Kidney tubule cell (primary cell): ENCODE measurements around the gene PLCH2.

Experiments
- DNase-seq: peaks from one replicate; pipeline ENCODE4 v3.0.0-alpha.2; 2018; ENCODE audit warnings: low spot score

Gene PLCH2

DNA sequence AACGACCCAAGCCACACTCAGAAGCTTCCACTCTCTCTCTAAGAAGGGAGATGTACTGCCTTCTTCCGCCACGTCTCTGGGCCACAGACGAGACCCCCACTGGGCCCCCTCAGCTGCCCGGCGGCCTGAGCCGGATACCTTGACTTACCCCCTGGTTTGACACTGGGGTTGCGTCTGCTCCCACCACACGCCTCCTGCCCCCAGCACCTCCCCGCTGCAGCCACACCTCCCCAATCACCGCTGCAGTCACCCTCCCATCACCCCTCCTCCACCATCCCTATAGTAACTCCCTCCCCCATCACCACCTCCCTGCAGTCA is 39.6 kb downstream of the PLCH2 start:
- DNase-seq, result no peak

GRCh38 chr1:2516124-2516523 is 40.0 kb downstream of the PLCH2 start:
- DNase-seq, result no peak

- no peak for DNase-seq
Measured at GRCh38 chr1:2516946-2517345, 40.9 kb downstream of the PLCH2 start.

GRCh38 chr1:2517966-2518365 is 41.9 kb downstream of the PLCH2 start:
- DNase-seq, result no peak

- DNase-seq, result no peak
Measured at GRCh38 chr1:2518528-2518927, 42.4 kb downstream of the PLCH2 start.

- no peak for DNase-seq
Measured at GRCh38 chr1:2519029-2519685, 43.1 kb downstream of the PLCH2 start.

- DNase-seq, result no peak
Measured at GRCh38 chr1:2519729-2520128, 43.6 kb downstream of the PLCH2 start.

- DNase-seq, result no peak
Measured at GRCh38 chr1:2520206-2520605, 44.1 kb downstream of the PLCH2 start.

DNA sequence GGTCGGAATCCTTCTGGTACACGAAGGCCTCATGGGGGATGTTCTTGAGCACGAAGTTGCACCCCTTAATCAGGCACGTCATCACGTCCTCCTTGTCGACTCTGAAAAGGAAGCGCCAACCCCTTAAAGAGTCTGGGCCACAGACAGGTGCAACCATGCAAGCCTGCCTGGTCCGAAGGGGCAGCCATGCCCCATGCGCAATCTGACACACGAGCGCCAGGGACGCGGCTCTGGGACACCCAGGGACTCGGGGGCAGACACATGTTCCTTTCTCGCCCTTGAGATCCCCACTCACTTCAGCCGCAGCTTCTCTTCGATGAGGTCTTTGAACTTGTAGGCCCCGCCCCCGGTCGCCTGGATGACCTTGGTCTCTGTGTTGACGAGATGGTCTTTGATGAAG is 44.7 kb downstream of the PLCH2 start:
- no peak for DNase-seq

GRCh38 chr1:2522230-2522629 is 46.1 kb downstream of the PLCH2 start:
- no peak for DNase-seq

GRCh38 chr1:2523191-2523890 is 47.3 kb downstream of the PLCH2 start:
- no peak for DNase-seq

DNA sequence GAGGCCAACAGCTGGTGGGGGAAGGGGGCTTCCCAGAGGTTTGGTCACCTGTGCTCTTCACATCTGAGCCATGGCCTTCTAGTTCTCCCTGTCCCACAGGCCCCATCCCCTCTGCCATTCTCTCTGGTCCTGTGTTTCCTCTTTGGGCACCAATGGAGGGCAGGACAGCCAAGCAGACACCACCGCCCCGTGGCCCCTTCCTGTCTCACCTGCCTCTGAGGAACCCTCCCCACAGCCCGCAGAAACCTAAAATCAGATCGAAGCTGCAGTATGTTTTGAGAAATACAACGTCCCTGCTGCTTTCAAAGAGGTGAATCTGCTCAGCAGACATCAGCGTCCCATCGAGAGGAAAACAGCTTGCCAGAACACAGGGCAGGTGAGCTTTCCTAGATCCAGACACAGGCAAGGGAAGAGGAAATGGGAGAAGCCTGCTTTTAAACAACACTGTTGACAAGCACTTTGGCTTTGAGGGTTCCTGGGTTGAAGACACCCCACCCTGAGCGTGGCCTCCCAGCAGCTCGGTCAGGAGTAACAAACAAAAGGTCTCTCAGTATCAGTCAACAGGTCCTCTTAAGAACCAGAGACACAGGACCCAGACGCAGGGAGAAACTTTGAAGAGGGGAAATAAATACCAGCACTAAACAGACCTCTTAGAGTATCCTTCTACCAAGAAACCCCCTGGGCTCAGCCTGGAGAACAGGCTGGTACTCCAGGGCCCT is 48.0 kb downstream of the PLCH2 start:
- no peak for DNase-seq

DNA sequence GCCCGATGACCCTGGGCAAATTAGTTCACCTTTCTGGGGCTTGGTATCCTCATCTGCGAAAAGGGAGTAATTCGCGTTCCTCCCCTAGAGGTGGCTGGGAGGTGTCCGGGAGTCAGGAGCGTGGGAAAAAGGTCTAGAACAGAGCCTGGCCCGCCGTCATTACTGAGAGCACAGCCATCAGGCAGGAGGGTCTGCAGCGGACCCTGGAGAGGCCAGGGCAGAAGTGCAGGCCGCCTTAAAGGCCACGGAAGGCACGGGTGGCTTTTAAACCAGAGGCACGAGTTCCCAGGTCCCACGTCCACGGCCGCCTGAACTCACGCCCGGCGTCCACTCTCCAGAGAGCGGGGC is 49.5 kb downstream of the PLCH2 start:
- DNase-seq, result no peak

- DNase-seq, result peak; percentile 93
Measured at GRCh38 chr1:2525920-2526823, 50.1 kb downstream of the PLCH2 start, which contains the start of gene PANK4. TSS of gene PANK4 (minus strand) at chr1:2526596. CDS start at chr1:2526587, 9 bp downstream.

GRCh38 chr1:2526824-2527555 is 50.9 kb downstream of the PLCH2 start:
- peak; percentile 46 for DNase-seq

- DNase-seq, result no peak
Measured at GRCh38 chr1:2527556-2527860, 51.4 kb downstream of the PLCH2 start.

GRCh38 chr1:2528016-2528415 is 51.9 kb downstream of the PLCH2 start:
- DNase-seq, result no peak

- no peak for DNase-seq
Measured at GRCh38 chr1:2528611-2528965, 52.5 kb downstream of the PLCH2 start.

DNA sequence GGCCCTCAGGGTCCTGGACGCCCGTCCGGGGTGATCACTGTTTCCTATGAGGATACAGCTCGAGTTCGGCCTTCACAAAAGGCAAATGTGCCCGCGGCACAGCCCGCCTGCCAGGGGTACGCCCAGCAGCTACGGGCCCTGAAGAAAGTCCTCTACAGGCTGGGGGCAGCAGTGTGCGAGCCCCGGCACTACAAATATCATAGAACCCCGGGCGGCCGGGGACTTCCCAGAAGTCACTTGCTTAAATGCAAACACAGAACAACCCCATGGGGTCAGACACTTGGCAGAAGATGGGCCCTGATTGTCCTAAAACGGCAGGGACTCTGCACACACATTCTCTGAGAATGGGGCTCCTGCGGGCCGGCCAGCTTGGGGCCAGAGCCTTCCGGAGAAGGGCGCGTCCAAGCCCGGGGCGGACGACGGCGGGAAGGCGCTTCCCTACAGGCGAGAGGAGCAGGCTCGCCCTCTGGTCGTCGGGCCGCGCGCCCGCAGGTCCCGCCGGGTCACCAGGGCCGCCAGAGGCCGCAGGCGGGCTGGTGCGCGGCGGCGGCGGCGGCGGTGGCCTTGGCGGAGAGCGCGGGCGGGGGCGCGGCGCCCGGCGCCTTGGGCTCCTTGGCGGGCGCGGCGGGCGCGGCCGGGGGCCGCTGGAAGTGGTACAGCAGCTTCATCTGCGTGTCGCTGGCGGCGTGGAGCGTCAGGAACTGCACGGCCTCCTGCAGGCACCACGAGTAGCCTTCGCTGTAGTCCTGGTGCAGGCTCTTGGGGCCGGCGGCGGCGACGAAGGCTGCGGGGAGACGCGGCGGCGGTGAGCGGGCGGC is 53.1 kb downstream of the PLCH2 start:
- no peak for DNase-seq

DNA sequence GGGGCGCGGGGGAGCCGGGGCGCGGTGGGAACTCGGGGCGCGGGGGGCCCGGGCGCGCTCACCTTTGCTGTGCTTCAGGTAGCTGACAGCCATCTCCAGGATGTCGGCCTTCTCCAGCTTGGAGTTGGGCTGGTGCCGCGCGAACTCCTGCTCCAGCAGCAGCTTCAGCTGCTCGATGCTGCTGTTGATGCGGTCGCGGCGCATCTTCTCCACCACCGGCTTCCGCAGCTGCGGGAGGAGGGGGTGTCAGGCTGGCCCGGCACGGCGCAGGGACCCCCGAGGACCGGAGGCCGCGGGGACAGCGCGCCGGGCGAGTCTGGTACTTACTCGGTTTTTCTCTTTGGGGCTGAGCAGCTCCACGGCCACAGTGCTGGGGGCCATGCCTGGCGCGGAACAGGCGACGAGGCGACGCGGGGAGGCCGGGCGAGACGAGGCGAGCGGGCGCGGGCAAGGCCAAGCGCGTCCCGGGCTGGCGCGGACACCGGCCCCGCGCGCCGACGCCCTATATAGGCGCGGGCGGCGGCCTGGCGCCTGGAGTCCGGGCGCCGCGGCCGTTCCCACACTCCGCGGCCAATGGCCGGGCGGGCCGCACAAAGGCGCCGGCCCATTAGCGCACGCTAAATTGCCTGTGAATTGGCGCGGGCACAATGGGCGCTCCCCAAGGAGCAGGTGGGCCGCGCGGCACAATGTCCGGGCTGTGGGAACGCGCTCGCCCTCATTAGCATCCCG is 53.9 kb downstream of the PLCH2 start, which contains the start of gene HES5:
Gene HES5 (minus strand): TSS at position 480 of the 729 bp plus-strand sequence. CDS start 99 bp downstream, at position 381.
- DNase-seq, result no peak
